NCI-H526 (cell line): Measurements from ENCODE around the gene ABHD10.
A peak's percentile ranks its signal among the peaks of the same experiment; 100 is the strongest.

Source experiments
- DNase-seq, 2 experiments: peaks; one replicate each; lab custom pipeline; 2025; lab: John Stamatoyannopoulos, UW

ABHD10 gene

DNA sequence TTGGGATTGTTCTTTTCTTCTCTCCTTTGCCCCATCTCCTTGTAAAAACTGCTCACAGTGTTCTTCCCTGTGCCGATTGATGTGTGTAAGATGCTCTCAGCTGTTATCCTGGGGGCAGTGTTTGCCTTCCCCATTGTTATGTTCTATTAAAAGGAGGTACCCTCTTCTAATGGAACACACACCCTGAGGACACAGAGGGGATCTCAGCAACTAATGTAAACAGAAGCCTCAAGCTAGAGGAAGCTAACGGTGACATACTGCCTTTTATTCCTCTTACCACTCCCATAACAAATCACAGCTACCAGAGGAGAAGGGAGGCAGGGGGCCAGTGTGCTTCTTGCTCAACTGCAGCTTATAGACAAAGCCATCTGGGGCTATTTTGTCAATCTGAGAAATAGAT, 22.1 kb downstream of the ABHD10 start:
- no peak for DNase-seq

DNA sequence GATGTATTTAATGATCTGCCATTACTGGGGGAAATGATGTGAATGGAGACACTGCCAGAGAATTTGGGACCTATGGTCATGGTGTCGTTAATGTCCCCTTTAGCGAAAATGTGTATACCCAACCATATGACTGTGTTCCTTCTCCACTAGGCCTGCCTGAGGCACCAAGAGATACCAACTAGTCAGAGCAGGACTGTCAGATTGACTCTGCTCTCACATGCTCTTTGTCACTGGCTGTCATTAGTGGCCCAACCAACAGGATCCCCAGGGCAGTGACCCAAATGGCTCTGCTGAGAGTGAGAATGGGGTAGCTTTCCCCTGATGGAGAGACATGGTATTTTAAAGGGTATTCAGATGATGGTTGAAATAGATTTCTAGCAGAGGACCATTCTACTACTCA, 22.7 kb downstream of the ABHD10 start:
- no peak for DNase-seq

DNA sequence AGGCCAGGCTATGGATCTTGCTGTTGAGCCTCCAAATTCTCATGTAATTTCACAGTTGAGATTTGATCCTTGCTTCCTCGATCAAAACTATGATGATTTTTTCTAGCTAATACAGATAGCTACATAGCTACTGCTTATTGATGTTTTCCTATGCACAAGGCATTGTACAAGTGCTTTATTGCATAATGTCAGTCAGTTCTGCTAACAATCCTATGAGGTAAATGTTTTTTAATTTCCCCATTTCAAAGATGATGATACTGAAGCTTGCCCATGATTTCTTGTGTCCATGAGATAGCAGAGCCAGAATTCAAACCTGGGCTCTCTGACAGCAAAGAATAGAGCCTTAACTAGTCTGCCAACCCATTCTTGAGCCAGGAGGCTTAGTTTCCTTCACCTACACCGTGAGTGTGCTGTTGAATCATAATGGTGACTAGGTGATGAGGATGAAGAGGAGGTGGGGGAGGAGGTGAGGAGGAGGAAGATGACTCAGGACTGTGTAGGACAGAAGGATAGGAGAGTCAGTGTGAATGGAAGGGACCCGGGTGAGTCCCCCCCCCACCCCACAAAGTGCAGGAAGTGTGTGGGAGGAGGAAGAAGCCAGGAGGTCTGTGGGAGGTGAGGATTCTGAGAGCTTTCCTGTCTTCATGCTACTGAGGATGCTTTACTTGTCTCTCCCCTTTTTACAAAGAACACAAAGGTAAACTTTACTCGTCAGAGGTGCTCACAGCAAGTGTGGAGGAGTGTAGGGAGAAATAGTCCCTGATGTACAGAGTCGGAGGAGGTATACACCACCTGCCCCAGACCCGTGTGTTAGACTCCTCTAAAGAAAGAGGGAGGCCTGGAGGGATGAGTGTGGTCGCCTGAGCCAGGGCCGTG, 23.5 kb downstream of the ABHD10 start:
- no peak for DNase-seq

DNA sequence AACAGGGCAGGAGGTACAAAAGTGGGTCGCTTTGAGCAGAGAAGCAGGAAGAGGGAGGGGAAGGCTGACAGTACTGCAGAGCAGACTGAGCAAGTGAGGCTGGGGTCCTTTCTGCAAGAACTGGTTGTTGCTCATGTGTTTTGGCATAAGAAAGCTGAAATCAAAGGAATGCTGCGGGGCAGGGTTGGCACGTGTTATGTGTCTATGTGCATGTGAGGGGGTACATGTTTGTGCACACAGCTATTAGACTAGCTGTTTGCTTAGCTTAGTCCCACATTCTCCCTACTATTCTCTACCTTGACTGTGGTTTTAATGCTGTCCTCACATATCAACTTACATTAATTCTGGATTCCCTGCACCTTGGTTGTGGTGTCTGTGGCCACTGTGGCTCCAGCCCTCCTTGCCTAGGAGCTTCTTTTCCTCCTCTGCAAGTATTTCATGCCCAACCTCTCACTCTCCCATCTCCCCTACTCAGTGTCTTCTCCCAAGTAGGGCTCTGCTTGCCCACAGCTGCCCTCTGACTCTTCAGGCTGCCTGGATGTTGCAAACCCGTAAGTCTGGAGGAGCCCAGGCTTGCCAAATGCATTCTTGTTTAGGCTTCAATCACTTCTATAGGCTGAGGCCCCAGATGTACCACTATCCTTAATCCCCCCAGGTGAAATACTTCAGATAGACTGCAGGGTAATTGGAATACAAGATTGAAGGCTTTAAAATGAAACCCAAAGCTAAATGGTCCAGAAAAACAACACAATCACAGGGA, 24.7 kb downstream of the ABHD10 start:
- DNase-seq = no peak

DNA sequence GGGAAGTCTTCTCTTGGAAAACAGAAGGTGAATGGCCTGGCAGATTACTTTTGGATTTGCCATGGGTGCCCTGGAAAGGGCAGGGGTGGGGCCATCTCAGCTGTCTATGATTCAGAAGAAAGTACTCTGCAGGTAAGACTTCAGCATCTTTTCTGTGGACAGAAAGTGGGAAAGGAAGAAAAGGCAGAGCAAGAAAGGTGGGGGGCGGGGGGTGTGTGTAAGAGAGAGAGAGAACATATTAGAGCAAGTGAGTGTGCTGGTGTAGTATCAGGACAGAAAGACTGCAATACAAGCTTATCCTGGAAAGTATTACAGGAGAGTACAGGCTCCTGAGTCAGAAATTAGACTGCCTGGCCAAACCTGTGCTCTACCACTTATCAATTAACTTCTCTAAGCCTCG, 25.4 kb downstream of the ABHD10 start:
- DNase-seq = no peak

DNA sequence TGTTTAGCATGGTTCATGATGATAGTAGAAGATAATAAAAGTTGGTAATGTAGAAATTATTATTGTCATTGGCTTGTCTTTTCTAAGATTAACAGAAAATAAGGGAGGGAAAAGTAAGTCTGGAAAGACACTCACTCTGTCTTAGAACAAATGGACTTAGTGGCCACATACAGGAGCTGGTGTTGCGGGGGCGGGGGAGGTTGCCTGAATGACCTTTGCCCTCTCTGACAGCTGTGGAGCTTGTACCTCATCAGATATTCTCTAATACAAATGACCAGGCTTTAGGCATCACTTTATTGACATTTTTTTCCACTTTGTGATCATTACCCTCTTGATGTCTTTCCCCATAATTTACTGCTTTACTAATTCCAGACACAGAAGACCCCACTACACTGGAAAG, 25.8 kb downstream of the ABHD10 start:
- no peak for DNase-seq

DNA sequence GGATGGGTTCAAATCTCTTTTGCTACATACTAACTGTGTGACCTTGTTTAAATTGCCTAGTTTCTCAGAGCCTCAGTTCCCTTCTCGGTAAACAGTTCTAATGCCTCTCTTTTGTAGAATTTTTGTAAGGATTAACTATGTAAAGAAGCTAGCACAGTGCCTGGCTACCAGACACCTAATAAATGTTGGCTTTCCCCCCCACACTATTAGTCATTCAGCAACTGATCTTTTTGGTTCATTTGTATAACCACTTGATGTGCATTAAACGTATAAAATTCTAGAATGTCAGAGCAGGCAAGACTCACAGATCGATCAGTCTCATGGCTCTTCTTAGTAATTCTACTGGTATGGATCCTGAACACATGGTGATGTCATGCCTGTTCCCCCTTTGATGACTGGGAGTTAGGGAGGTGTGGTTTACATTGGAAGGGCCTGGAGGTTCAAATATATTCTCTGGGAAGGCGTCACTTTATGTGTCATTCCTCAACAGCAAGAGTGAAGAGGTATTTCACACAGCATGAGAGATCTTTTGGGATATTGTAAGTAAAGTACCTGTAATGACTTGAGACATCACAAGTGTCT, 26.4 kb downstream of the ABHD10 start:
- DNase-seq = no peak

DNA sequence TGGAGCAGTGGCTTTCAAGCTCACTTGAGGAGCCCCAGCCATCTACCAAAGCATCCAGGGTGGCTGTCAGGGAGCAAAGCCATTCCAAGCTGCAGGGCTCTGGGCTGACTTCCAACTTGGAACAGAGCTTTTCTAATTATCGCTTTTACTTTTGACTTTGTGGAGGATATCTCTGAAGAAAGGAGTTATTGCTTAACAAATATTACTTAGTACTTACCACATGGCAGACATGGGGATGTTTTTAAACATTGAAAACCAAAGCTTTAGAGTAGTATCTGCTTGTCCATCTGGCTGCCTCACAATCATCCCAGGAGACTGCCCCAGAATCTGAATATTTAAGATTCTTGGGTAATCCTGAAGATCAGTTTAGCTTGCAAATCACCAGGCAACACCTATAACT, 28.8 kb downstream of the ABHD10 start:
- no peak for DNase-seq

DNA sequence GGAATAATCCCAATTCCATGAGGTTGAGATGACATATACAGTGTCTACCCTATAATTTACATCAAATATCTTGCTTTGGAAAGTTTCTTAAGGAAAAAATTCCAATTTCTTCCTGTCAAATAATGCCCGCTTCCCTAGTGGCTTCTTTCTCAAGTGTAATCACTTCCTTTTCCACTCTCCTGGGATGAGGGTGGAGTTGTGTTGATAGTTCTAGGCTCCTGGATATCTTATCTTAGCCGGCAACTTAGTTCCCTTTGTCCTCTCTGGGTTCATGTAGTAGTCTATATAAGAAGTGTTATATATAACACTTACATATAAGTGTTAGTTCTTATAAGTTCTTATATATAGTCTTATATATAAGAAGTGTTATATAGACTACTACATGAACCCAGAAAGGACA, 30.8 kb downstream of the ABHD10 start:
- DNase-seq = no peak

DNA sequence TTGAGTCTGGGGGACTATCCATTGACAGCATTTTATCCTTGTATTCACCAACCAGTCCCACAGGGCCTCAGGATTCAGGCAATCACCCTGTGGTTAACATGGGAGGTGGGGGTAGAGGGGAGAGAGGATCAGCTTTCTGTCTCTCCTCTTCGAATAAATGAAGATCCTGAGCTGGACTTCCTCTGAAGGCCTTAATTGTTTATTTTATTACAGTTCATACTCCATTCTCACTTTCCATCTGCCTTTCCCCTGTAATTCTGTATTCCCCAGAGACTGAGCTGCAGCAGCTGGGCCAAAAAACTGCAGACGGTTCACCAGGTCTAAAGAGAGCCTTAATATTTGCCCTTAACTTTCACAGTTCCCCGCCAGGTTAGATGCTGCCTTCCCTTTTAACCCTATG, 31.8 kb downstream of the ABHD10 start:
- peak; percentile 16 to 63 for DNase-seq

DNA sequence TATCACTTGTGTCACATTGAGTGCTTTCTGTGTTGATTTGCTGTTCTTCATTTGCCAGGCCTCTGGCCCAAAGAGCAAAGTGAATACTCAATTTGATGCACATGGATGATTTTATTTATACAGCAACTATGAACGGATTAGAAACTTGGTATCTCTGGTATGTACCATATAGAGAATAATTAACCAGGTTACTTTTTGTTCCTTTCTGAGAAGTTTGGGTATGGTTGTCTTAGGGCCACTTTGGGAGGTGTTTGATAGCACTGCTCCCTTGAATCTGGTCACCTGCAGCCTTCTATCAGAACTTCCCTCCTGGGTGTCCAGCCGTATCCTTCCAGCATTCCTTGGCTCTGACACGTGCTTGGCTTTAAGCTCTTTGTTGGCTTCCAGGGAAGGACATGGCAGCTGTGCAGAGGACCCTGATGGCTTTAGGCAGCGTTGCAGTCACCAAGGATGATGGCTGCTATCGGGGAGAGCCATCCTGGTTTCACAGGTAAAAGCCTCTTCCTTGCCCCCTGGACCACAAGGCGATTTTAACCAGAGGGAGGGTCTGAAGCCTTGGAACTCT, 32.6 kb downstream of the ABHD10 start:
- DNase-seq = no peak

DNA sequence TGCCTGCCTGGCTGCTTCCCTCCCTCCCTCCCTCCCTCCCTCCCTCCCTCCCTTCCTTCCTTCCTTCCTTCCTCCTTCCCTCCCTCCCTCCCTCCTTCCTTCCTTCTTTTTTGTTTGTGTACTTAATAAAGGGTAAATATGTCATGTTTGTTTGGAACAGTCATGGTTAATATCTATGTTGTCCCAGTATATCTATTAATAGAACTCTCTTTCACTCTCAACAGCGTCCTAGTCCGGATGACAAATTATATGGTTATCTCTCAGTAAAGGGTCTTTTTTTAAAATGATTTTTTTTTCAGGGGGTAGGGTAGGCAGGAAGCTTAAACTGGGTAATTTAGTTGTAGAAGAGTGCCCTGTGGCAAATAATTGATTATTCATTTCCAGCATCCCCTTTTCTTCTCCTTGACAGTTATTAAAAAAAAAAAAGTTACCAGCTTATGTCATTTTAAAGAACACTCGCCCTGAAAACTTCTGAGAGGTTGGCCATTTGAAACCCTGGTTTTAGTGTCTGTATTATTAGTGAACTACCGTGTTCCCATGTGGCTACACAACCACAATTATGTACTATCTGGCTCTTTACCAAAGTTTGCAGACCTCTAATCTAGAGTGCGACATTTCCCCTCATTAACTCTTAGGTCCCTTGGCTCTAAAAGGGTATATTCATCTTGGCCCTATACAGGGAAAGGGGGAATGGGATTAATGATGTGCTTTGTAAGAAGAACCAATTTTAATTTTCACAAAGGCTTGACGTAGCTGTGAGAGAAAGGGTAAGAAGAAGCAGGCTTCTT, 33.6 kb downstream of the ABHD10 start:
- DNase-seq = no peak

DNA sequence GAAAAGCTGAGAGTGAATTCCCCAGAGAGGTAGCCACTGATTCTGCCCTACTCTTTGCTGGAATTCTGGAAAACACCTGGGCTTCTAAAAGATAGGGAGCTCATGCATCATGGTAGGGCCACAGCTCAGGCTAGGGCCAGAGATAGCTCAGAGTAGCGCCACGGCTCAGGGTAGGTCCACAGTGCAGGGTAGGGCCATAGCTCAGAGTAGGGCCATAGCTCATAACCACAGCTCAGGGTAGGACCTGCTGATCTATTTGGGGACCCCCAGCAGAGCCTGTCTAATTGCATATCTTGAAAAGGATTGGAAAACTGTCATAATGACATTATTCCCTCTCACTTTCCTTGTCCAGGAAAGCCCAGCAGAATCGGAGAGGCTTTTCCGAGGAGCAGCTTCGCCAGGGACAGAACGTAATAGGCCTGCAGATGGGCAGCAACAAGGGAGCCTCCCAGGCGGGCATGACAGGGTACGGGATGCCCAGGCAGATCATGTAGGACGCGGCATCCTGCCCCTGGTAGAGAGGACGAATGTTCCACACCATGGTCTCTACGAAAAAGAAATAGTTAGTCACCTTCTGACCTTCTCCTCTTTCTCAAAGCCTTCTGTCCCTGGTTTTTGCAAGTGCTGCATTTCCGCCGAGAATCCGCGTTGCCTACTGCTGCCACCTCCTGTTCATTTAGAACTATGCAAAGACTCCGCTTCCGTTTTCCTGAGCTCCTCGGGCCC, 34.4 kb downstream of the ABHD10 start:
- peak in 1 of 2 experiments; percentile 14 for DNase-seq

DNA sequence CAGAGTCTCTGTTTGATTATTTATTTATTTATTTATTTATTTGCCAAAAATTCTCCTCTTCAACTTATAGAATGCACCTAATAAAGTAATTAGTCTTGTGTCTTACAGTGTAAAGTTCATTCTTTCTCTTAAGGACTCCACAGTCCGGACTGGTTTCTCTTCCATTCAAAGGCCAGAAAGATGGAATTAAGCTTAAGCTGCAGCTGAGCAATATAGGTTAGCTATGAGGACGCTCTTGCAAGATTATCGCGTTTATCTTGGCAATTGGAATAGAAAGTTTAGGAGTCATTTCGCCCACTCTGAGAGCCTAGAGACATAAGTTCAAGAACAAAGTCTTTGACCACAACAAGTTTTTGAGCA, 34.9 kb downstream of the ABHD10 start:
- no peak for DNase-seq

DNA sequence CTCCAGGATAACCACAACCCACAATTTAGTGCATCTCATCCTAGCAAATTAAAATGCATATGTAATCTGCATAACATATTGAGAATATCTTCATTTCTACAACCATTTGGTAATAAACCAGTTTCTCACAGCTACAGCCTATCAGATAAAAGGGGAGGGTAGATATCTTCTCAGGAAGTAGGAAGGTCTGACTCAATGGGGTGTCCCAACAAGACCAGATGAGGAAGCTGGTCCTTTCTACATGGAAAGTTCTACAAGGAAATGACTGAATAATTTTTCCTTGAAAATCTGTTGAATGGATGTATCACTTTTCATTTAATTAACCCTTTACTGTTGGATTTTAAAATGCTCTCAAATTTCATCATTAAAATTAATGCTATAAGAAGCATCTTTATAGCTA, 38.3 kb downstream of the ABHD10 start:
- DNase-seq = no peak

DNA sequence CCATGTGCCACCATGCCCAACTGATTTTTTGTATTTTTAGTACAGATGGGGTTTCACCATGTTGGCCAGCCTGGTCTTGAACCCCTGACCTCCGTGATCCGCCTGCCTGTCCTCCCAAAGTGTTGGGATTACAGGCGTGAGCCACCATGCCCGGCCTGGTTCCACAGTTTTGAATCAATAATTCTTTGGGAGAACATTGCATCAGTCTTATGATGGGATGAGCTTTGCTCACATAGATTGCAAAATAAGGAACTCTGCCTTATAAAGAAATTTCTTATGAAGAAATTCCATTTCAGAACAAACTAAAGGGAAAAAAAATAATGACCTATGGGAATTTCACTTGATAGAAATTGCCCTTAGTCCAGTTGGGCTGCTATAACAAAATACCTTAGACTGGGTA, 39.9 kb downstream of the ABHD10 start:
- no peak for DNase-seq

DNA sequence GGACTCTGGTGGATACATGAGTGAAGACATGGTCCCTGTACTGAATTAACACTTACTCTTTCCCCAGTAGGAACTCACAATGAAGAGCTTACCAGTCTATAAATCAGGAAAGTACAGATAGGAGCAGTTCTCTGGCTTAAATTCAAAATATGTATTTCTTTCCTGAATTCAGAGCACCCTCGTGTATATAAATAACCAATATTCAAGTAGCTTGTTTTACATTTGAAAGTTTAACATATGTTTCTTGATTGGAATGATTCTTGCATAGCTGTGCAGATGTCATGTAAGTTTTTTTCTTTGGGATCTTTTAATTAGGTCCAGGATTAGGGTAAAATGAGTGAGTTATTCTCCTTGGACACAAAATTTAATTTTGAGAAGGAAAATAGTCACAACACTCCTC, 40.9 kb downstream of the ABHD10 start:
- no peak for DNase-seq

DNA sequence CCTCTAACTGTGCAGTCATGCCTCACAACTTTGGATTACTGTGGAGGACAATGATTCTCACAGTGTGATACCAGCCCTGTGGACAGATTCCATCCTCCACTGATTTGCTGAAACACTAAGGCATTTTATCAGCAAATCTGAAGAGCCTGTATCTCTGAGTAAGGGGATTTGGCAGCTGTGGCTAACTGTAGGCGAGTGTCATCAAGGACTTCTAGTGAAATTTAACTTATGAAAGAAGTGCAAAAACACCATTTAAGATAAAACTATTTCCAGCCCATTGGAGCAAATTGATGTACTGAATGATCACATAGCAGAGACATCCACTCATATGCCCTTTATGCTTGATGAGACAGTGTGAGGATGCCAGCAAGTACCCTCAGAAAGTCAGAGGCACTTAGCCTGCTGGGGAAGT, 41.9 kb downstream of the ABHD10 start:
- DNase-seq = no peak

DNA sequence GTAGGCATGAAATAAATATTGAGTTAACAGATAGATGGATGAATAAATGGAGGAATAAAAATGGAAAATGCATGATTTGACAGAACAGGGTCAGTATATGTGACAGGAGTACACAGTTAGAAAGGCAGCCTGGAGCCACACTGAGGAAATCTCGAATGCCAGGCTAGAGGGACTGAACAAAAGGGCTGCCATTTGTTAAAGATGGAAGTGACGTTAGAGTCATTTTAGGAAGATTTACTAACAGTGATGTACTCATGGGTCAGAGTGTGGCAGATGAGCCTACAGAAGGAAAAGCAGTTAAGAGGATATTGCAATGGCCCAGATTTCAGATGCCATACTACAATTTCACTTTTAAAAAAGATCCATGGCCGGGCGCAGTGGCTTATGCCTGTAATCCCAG, 48.3 kb downstream of the ABHD10 start:
- no peak for DNase-seq

DNA sequence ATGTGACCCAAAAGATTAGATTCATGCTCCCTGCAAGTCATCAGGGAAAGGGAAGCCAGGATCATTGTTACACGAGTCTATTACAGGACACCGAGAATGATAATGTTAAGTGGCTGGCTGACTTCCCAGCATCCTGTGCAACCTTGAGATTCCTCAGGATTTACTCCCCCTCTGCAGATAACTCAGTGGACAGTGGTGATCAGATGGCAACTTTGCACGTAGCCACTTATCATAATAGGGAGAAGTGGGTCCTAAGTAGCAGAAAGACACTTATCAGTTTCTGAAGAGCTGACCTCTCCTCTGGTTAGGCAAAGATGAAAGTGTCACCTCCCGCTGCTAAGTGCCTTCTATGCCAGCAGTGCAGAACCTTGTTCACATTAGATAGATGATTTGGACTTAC, 49.0 kb downstream of the ABHD10 start:
- DNase-seq = no peak

DNA sequence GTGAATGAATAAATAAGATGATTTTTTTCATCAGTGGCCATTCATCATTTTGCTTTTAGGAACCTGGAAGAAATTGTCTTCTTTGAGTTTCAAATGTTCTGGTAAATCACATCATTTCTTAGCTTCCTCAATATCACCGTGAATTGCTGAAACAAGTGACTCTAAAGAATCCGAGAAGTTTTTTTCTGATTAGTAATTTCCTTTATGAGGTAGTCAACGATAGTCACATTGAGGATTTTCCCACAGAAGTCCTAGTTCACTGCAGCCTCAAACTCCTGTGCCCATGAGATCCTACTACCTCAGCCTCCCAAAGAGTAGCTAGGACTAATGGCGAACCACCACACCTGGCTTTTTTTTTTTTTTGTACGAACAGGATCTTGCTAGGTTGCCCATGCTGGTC, 52.1 kb downstream of the ABHD10 start:
- DNase-seq = no peak
